GM12878 (cell line): ENCODE measurements around the gene SHC4. TPM values are rescaled to one million over a fixed set of nuclear protein-coding genes. Genes with fewer than 3 reads are reported as not detected.

ENCODE experiments used
- EGR1 ChIP-seq, 2 experiments: IDR thresholded peaks; 1 replicate in 1 of 2; 2 replicates in 1 of 2; pipeline ENCODE4 v1.6.1; 2011 to 2012; ENCODE audit warnings: low read depth in 2 of 2, low read length in 2 of 2, borderline replicate concordance in 1 of 2, mild to moderate bottlenecking in 1 of 2, moderate library complexity in 1 of 2
- ETV6 ChIP-seq, 2 experiments: fragments of 450-650 bp in 1 of 2; IDR thresholded peaks in 1 of 2; conservative IDR thresholded peaks in 1 of 2; 2 replicates each; pipeline ENCODE4 v1.6.1; 2014; ENCODE audit warnings: antibody characterized with exemption in 1 of 2, borderline replicate concordance in 1 of 2, low read depth in 1 of 2, mild to moderate bottlenecking in 1 of 2, moderate library complexity in 1 of 2
- MYC ChIP-seq: IDR thresholded peaks from 2 replicates; pipeline ENCODE4 v1.6.1; 2011; ENCODE audit warnings: mild to moderate bottlenecking, low read length, moderate library complexity, inconsistent platforms; ENCODE audit not compliant: insufficient read depth, insufficient replicate concordance, insufficient read length, severe bottlenecking
- RB1 ChIP-seq: fragments of 450-650 bp; formaldehyde crosslinking; IDR thresholded peaks from 2 replicates; pipeline ENCODE4 v1.6.1; 2017; ENCODE audit warnings: mild to moderate bottlenecking, borderline replicate concordance
- SMC3 ChIP-seq: IDR thresholded peaks from 2 replicates; pipeline ENCODE4 v1.6.1; 2011; ENCODE audit warnings: low read length, improper control_type of control experiment, borderline replicate concordance
- SREBF1 ChIP-seq: IDR thresholded peaks from 2 replicates; pipeline ENCODE4 v1.6.1; 2012; ENCODE audit warnings: mild to moderate bottlenecking, low read length
- SUPT20H ChIP-seq: IDR thresholded peaks from 2 replicates; pipeline ENCODE4 v1.6.1; 2011; ENCODE audit warnings: low read depth, mild to moderate bottlenecking, low read length, moderate library complexity, borderline replicate concordance; ENCODE audit not compliant: control insufficient read depth
- polyA plus RNA-seq, 11 experiments: library from polyadenylated mRNA; depleted of rRNA in 4 of 11; unstranded in 6 of 11; stranded (reverse) in 5 of 11; fragments of >200 nt; fragmentation: Nextera tagmentation in 4 of 11; fragmentation: Illumina TruSeq in 1 of 11; extraction: Ambion mirVana in 4 of 11; extraction: Trizol in 1 of 11; gene quantifications; 1 replicate in 1 of 11; 2 replicates in 10 of 11; pipeline versions ENCODE4 v1.2.1 to v1.2.3, GENCODE V29; 2011 to 2016; ENCODE audit warnings: inconsistent platforms in 2 of 11, missing spikeins in 2 of 11, low read depth in 1 of 11
- total RNA-seq, 4 experiments: library from RNA; depleted of rRNA in 3 of 4; stranded (reverse); fragments of >200 nt in 3 of 4; fragmentation: Illumina TruSeq in 1 of 4; extraction: Trizol in 1 of 4; gene quantifications; 2 replicates each; pipeline versions ENCODE4 v1.2.1 to v1.2.3, GENCODE V29; 2013 to 2021
- TF ChIP-seq, protein P1 (sequence below): fragments of 450-650 bp; IDR thresholded peaks from 2 replicates; pipeline ENCODE4 v1.6.1; 2016; ENCODE audit warnings: mild to moderate bottlenecking
- TF ChIP-seq, protein P2 (sequence below): fragments of 450-650 bp; formaldehyde crosslinking; IDR thresholded peaks from 2 replicates; pipeline ENCODE4 v1.5.0; 2022; ENCODE audit warnings: mild to moderate bottlenecking, missing genetic modification characterization

SHC4 gene
- total and polyA plus RNA-seq, 10 of the 15 experiments (the other 5 are each of a cell fraction or from before 2014, with no cell fraction given), result 0.04 to 0.87 (median 0.14) TPM

DNA sequence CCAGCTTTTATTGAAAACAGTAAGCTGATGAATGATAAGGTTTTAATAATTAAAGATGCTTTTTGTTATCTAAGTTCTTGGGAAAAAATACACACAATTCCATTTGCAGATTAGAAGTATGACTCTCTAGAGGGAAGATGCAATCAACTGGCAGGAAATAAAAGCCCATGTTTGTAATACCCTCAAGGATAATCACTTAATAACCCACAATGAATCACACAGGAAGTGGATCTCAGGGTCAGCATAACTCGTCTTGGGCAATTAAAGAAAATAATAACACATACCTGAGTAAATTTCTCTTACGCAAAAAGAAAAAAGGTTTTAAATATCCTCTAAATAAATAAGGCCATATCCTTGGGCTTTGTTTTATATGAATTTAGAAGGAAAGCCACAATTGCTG is 95.2 kb downstream of the SHC4 start (continued):
- TF ChIP-seq EGR1 (IDR thresholded peaks at IDR 0.05; ENCODE audit: borderline replicate concordance in 1 of 2, low read depth in 2 of 2, low read length in 2 of 2) (no peak), SUPT20H (no peak), ETV6 (conservative IDR thresholded peaks at IDR 0.05 in 1 of 2, IDR thresholded peaks at IDR 0.05 in 1 of 2; ENCODE audit: borderline replicate concordance in 1 of 2, low read depth in 1 of 2) (no peak), SMC3 (no peak), SREBF1 (no peak), MYC (no peak), RB1 (no peak)
- TF ChIP-seq, protein P1, sequence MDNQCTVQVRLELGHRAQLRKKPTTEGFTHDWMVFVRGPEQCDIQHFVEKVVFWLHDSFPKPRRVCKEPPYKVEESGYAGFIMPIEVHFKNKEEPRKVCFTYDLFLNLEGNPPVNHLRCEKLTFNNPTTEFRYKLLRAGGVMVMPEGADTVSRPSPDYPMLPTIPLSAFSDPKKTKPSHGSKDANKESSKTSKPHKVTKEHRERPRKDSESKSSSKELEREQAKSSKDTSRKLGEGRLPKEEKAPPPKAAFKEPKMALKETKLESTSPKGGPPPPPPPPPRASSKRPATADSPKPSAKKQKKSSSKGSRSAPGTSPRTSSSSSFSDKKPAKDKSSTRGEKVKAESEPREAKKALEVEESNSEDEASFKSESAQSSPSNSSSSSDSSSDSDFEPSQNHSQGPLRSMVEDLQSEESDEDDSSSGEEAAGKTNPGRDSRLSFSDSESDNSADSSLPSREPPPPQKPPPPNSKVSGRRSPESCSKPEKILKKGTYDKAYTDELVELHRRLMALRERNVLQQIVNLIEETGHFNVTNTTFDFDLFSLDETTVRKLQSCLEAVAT, result no peak
- TF ChIP-seq, protein P2, sequence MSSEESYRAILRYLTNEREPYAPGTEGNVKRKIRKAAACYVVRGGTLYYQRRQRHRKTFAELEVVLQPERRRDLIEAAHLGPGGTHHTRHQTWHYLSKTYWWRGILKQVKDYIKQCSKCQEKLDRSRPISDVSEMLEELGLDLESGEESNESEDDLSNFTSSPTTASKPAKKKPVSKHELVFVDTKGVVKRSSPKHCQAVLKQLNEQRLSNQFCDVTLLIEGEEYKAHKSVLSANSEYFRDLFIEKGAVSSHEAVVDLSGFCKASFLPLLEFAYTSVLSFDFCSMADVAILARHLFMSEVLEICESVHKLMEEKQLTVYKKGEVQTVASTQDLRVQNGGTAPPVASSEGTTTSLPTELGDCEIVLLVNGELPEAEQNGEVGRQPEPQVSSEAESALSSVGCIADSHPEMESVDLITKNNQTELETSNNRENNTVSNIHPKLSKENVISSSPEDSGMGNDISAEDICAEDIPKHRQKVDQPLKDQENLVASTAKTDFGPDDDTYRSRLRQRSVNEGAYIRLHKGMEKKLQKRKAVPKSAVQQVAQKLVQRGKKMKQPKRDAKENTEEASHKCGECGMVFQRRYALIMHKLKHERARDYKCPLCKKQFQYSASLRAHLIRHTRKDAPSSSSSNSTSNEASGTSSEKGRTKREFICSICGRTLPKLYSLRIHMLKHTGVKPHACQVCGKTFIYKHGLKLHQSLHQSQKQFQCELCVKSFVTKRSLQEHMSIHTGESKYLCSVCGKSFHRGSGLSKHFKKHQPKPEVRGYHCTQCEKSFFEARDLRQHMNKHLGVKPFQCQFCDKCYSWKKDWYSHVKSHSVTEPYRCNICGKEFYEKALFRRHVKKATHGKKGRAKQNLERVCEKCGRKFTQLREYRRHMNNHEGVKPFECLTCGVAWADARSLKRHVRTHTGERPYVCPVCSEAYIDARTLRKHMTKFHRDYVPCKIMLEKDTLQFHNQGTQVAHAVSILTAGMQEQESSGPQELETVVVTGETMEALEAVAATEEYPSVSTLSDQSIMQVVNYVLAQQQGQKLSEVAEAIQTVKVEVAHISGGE (CRISPR knock-in tag), result no peak
